HepG2 (cell line): ENCODE data around the gene MNT. TPM values are rescaled to one million over a fixed set of nuclear protein-coding genes. Genes with fewer than 3 reads are reported as not detected.

Experiments used
- AGO1 ChIP-seq: fragments of 200-400 bp; formaldehyde crosslinking; IDR thresholded peaks from 2 replicates; pipeline ENCODE4 v1.6.1; 2017; ENCODE audit warnings: mild to moderate bottlenecking, low read depth, low read length, moderate library complexity; ENCODE audit not compliant: poor library complexity, severe bottlenecking
- BCL3 ChIP-seq: sonication (generic); formaldehyde crosslinking; IDR thresholded peaks from 2 replicates; pipeline ENCODE4 v1.5.1; 2020; ENCODE audit warnings: mild to moderate bottlenecking, missing genetic modification reagents, moderate library complexity
- BRCA1 ChIP-seq: sonication (generic); formaldehyde crosslinking; IDR thresholded peaks from 2 replicates; pipeline ENCODE4 v1.4.0; 2020; ENCODE audit warnings: missing genetic modification reagents
- CSRNP2 ChIP-seq: sonication (generic); formaldehyde crosslinking; conservative IDR thresholded peaks from 2 replicates; pipeline ENCODE4 v1.8.0; 2022; ENCODE audit warnings: low read depth, missing genetic modification reagents
- GABPA ChIP-seq, 2 experiments: IDR thresholded peaks; 2 replicates each; pipeline ENCODE4 v1.6.1; 2011 to 2016; ENCODE audit warnings: low read depth in 2 of 2, low read length in 1 of 2, missing biosample characterization in 1 of 2, missing genetic modification characterization in 1 of 2
- LCORL ChIP-seq, 2 experiments: fragments of 450-650 bp in 1 of 2; sonication (generic) in 1 of 2; formaldehyde crosslinking in 1 of 2; IDR thresholded peaks; 2 replicates each; pipeline versions ENCODE4 v1.5.0 to v1.6.1; 2017 to 2020; ENCODE audit warnings: antibody characterized with exemption in 1 of 2, missing genetic modification reagents in 1 of 2
- MEF2D ChIP-seq: sonication (generic); formaldehyde crosslinking; IDR thresholded peaks from 2 replicates; pipeline ENCODE4 v1.5.1; 2020; ENCODE audit warnings: mild to moderate bottlenecking, missing genetic modification reagents
- PPARG ChIP-seq: conservative IDR thresholded peaks from 2 replicates; pipeline ENCODE4 v1.6.1; 2016; ENCODE audit warnings: missing biosample characterization, missing genetic modification reagents
- SYNCRIP ChIP-seq: fragments of 200-400 bp; formaldehyde crosslinking; IDR thresholded peaks from 2 replicates; pipeline ENCODE4 v1.6.1; 2018; ENCODE audit warnings: mild to moderate bottlenecking, low read depth, low read length; ENCODE audit not compliant: insufficient read depth
- TFDP2 ChIP-seq: sonication (generic); formaldehyde crosslinking; IDR thresholded peaks from 2 replicates; pipeline ENCODE4 v1.4.0; 2020; ENCODE audit warnings: missing genetic modification reagents
- THRA ChIP-seq: sonication (generic); formaldehyde crosslinking; IDR thresholded peaks from 2 replicates; pipeline ENCODE4 v1.4.0; 2020; ENCODE audit warnings: missing genetic modification reagents, borderline replicate concordance
- ZNF235 ChIP-seq: sonication (generic); formaldehyde crosslinking; IDR thresholded peaks from 2 replicates; pipeline ENCODE4 v1.8.1; 2023; ENCODE audit warnings: mild to moderate bottlenecking, missing genetic modification reagents, borderline replicate concordance
- ZNF512B ChIP-seq: sonication (generic); formaldehyde crosslinking; IDR thresholded peaks from 2 replicates; pipeline ENCODE4 v1.5.1; 2020; ENCODE audit warnings: missing genetic modification reagents, mild to moderate bottlenecking, borderline replicate concordance
- ZNF644 ChIP-seq: IDR thresholded peaks from 2 replicates; pipeline ENCODE4 v1.6.1; 2016; ENCODE audit warnings: low read depth
- ZNF740 ChIP-seq: sonication (generic); formaldehyde crosslinking; IDR thresholded peaks from 2 replicates; pipeline ENCODE4 v1.4.0; 2020; ENCODE audit warnings: missing genetic modification reagents
- ZSCAN5A ChIP-seq: sonication (generic); formaldehyde crosslinking; IDR thresholded peaks from 2 replicates; pipeline ENCODE4 v1.8.0; 2022; ENCODE audit warnings: mild to moderate bottlenecking, missing genetic modification reagents, borderline replicate concordance
- polyA plus RNA-seq, 8 experiments: library from polyadenylated mRNA; depleted of rRNA in 3 of 8; stranded (reverse) in 7 of 8; unstranded in 1 of 8; fragments of >200 nt; fragmentation: Illumina TruSeq in 4 of 8; extraction: Trizol in 4 of 8; gene quantifications; 2 replicates each; pipeline versions ENCODE4 v1.2.1 to v1.2.3, GENCODE V29; 2011 to 2016; ENCODE audit warnings: low read depth in 4 of 8, missing spikeins in 1 of 8, mixed read lengths in 1 of 8; ENCODE audit not compliant: insufficient read depth in 1 of 8
- total RNA-seq, 5 experiments: library from RNA; depleted of rRNA; stranded (reverse); fragments of >200 nt; fragmentation: Illumina TruSeq; extraction: Trizol; gene quantifications; 2 replicates each; pipeline ENCODE4 v1.2.3, GENCODE V29; 2016; ENCODE audit warnings: low read depth in 1 of 5

MNT gene
- total and polyA plus RNA-seq, 2 of the 13 experiments (the other 11 are each of a cell fraction or from before 2014, with no cell fraction given): 2.1 to 3.5 TPM

GRCh38 chr17:2401426-2402221 is 764 bp upstream of the MNT start (continued):
- TF ChIP-seq TFDP2 (CRISPR knock-in tag) (0 out of 2 replicates have a peak, but pooled peaks have one; percentile 37), SYNCRIP (no peak), LCORL (IDR thresholded peaks at IDR 0.05) (no peak), LCORL (CRISPR knock-in tag; IDR thresholded peaks at IDR 0.05) (no peak), ZSCAN5A (CRISPR knock-in tag) (0 out of 2 replicates have a peak, but pooled peaks have one; percentile 11), ZNF740 (CRISPR knock-in tag) (no peak), THRA (CRISPR knock-in tag) (no peak), GABPA (IDR thresholded peaks at IDR 0.05; ENCODE audit: low read depth, low read length) (no peak; the same call in 1 of the 2 replicates), GABPA (CRISPR knock-in tag; IDR thresholded peaks at IDR 0.05; ENCODE audit: low read depth) (peak; percentile 53; the same call in 1 of the 2 replicates), BRCA1 (peak; percentile 60), CSRNP2 (CRISPR knock-in tag) (no peak), BCL3 (CRISPR knock-in tag) (0 out of 2 replicates have a peak, but pooled peaks have one; percentile 40), MEF2D (CRISPR knock-in tag) (peak; percentile 34; the same call in 1 of the 2 replicates), ZNF235 (no peak), PPARG (CRISPR knock-in tag) (peak; percentile 14; the same call in 1 of the 2 replicates), AGO1 (peak; percentile 77), ZNF512B (CRISPR knock-in tag) (no peak), ZNF644 (no peak)
